Keratinocyte (primary cell): Measurements from ENCODE around the gene POLD3. TPM values are rescaled to one million over a fixed set of nuclear protein-coding genes. Genes with fewer than 3 reads are reported as not detected.

Experiments
- DNase-seq: peaks from one replicate; pipeline ENCODE4 v3.0.0-alpha.2; 2011; ENCODE audit warnings: low read depth, missing footprints, low spot score
- FAIRE-seq: peaks from 2 replicates; lab custom pipeline; 2011; peaks lifted over from hg19 to GRCh38; lab: Jason Lieb, UNC
- H2AFZ ChIP-seq: 2 replicates; pipeline ENCODE4 v1.6.0; 2012; ENCODE audit warnings: low read length, control low read depth, inconsistent platforms; ENCODE audit not compliant: control insufficient read depth
- H3K27ac ChIP-seq: 2 replicates; pipeline ENCODE4 v1.5.1; 2011; ENCODE audit warnings: low read length; ENCODE audit not compliant: control insufficient read depth, insufficient read depth
- H3K27me3 ChIP-seq: 3 replicates; pipeline ENCODE4 v1.6.0; 2011; ENCODE audit warnings: low read length; ENCODE audit not compliant: control insufficient read depth, insufficient read depth; ENCODE audit errors: extremely low read depth
- H3K36me3 ChIP-seq, 2 experiments: 2 replicates in 1 of 2; 3 replicates in 1 of 2; pipeline ENCODE4 v1.5.1; 2011; ENCODE audit warnings: low read length in 2 of 2, mild to moderate bottlenecking in 1 of 2; ENCODE audit not compliant: control insufficient read depth in 2 of 2, insufficient read depth in 2 of 2; ENCODE audit errors: extremely low read depth in 1 of 2
- H3K4me1 ChIP-seq: 3 replicates; pipeline ENCODE4 v1.5.1; 2011; ENCODE audit warnings: low read length; ENCODE audit not compliant: control insufficient read depth, insufficient read depth; ENCODE audit errors: extremely low read depth
- H3K4me2 ChIP-seq: 3 replicates; pipeline ENCODE4 v1.6.0; 2011; ENCODE audit warnings: low read depth, low read length; ENCODE audit not compliant: control insufficient read depth, insufficient read depth; ENCODE audit errors: extremely low read depth
- H3K4me3 ChIP-seq, 3 experiments: fragments of 200-600 bp in 1 of 3; sonication (generic) in 1 of 3; 2 replicates in 2 of 3; 3 replicates in 1 of 3; pipeline ENCODE4 v1.5.1; 2011 to 2016; ENCODE audit warnings: low read length in 3 of 3, mild to moderate bottlenecking in 3 of 3, control low read depth in 2 of 3, inconsistent platforms in 1 of 3, low read depth in 1 of 3, mixed read lengths in 1 of 3, mixed run types in 1 of 3, moderate library complexity in 1 of 3; ENCODE audit not compliant: control insufficient read depth in 2 of 3, insufficient read depth in 2 of 3; ENCODE audit errors: extremely low read depth in 1 of 3
- H3K79me2 ChIP-seq: 2 replicates; pipeline ENCODE4 v1.6.0; 2012; ENCODE audit warnings: low read length; ENCODE audit not compliant: control insufficient read depth, insufficient read depth
- H3K9ac ChIP-seq: 3 replicates; pipeline ENCODE4 v1.6.0; 2011; ENCODE audit warnings: low read length; ENCODE audit not compliant: control insufficient read depth, insufficient read depth; ENCODE audit errors: extremely low read depth
- H3K9me1 ChIP-seq: 3 replicates; pipeline ENCODE4 v1.6.0; 2011; ENCODE audit warnings: low read length; ENCODE audit not compliant: control insufficient read depth, insufficient read depth; ENCODE audit errors: extremely low read depth
- H3K9me3 ChIP-seq: 2 replicates; pipeline ENCODE4 v1.5.1; 2012; ENCODE audit warnings: low read depth, low read length; ENCODE audit not compliant: control insufficient read depth
- H4K20me1 ChIP-seq: 3 replicates; pipeline ENCODE4 v1.6.0; 2011; ENCODE audit warnings: low read length; ENCODE audit not compliant: control insufficient read depth, insufficient read depth; ENCODE audit errors: extremely low read depth
- EZH2 ChIP-seq: IDR thresholded peaks from one replicate; pipeline ENCODE4 v1.6.1; 2012; ENCODE audit warnings: inconsistent platforms, mild to moderate bottlenecking, low read length, moderate library complexity
- dilution Hi-C: fragments of 300-500 bp; cut with MboI; formaldehyde crosslinking; loops from one replicate; pipeline ENCODE4 v1.7.0; 2020; ENCODE audit warnings: low sequenced_read_pairs; ENCODE audit not compliant: extremely low pct_ligation_motif_present
- polyA plus RNA-seq, 5 experiments: library from polyadenylated mRNA; depleted of rRNA in 3 of 5; stranded (reverse) in 3 of 5; stranded (forward) in 1 of 5; unstranded in 1 of 5; fragments of >200 nt; gene quantifications; 1 replicate in 1 of 5; 2 replicates in 3 of 5; 3 replicates in 1 of 5; pipeline versions ENCODE4 v1.2.1 to v1.2.3, GENCODE V29; 2011 to 2012; ENCODE audit warnings: missing spikeins in 2 of 5, low read depth in 1 of 5, low replicate concordance in 1 of 5
- TF ChIP-seq, protein P1 (sequence below), 3 experiments: IDR thresholded peaks in 1 of 3; conservative IDR thresholded peaks in 1 of 3; optimal IDR thresholded peaks in 1 of 3; 2 replicates in 2 of 3; 3 replicates in 1 of 3; pipeline versions ENCODE3 to v1.5.1; 2011; ENCODE audit warnings: low read length in 3 of 3, mild to moderate bottlenecking in 3 of 3, moderate library complexity in 2 of 3, control low read depth in 1 of 3, inconsistent platforms in 1 of 3; ENCODE audit not compliant: insufficient read depth in 2 of 3; ENCODE audit errors: extremely low read depth in 1 of 3

Gene POLD3
- polyA plus RNA-seq, 1 donor (not counting 4 experiments of a cell fraction or from before 2014, with no cell fraction given) = 16.7 TPM

DNA sequence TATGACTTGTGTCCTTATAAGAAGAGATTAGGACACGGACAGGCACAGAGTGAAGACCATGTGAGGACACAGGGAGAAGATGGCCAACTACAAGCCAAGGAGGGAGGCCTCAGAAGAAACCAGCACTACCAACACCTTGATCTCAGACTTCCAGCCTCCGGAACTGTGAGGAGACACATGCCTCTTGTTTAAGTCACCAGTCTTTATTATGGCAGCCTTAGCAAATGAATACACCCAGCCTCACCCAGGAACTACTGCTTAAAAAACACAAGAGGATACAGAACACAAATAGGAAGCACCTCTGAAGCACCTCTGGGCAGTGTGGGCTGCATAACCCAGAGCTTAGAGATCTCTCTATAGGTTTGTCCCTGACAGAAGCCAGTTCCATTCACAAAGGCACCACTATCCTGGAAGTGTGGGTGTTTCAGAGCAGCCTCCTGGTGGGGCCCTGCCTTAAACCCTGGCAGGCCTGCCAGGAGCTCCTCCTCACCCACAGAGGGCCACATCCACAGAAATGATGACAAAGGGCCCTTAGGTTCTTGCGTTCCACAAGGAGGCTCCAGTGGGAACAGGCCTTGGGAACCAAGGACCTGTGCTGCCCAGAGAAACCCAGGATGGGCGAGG, 80.1 kb downstream of the POLD3 start:
- Histone ChIP-seq H2AFZ (no peak overlapping the region), H3K4me1 (no peaks in the 10 kb centered on the region), H3K4me2 (no peak overlapping the region), H3K27me3 (no peaks in the 10 kb centered on the region), H3K27ac (no peak overlapping the region), H3K4me3 (no peak overlapping the region), H4K20me1 (no peaks in the 10 kb centered on the region), H3K9me1 (no peaks in the 10 kb centered on the region), H3K9ac (no peak overlapping the region), H3K79me2 (no peaks in the 10 kb centered on the region), H3K36me3 (no peaks in the 10 kb centered on the region), H3K9me3 (no peaks in the 10 kb centered on the region)
- no peak for FAIRE-seq
- TF ChIP-seq, protein P1, sequence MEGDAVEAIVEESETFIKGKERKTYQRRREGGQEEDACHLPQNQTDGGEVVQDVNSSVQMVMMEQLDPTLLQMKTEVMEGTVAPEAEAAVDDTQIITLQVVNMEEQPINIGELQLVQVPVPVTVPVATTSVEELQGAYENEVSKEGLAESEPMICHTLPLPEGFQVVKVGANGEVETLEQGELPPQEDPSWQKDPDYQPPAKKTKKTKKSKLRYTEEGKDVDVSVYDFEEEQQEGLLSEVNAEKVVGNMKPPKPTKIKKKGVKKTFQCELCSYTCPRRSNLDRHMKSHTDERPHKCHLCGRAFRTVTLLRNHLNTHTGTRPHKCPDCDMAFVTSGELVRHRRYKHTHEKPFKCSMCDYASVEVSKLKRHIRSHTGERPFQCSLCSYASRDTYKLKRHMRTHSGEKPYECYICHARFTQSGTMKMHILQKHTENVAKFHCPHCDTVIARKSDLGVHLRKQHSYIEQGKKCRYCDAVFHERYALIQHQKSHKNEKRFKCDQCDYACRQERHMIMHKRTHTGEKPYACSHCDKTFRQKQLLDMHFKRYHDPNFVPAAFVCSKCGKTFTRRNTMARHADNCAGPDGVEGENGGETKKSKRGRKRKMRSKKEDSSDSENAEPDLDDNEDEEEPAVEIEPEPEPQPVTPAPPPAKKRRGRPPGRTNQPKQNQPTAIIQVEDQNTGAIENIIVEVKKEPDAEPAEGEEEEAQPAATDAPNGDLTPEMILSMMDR (optimal IDR thresholded peaks at IDR 0.05 in 1 of 3, IDR thresholded peaks at IDR 0.05 in 1 of 3, conservative IDR thresholded peaks at IDR 0.05 in 1 of 3; ENCODE audit: extremely low read depth in 1 of 3, insufficient read depth in 2 of 3, low read length in 3 of 3) = no peak
- dilution Hi-C loops = no loop called here
- DNase-seq = no peak

DNA sequence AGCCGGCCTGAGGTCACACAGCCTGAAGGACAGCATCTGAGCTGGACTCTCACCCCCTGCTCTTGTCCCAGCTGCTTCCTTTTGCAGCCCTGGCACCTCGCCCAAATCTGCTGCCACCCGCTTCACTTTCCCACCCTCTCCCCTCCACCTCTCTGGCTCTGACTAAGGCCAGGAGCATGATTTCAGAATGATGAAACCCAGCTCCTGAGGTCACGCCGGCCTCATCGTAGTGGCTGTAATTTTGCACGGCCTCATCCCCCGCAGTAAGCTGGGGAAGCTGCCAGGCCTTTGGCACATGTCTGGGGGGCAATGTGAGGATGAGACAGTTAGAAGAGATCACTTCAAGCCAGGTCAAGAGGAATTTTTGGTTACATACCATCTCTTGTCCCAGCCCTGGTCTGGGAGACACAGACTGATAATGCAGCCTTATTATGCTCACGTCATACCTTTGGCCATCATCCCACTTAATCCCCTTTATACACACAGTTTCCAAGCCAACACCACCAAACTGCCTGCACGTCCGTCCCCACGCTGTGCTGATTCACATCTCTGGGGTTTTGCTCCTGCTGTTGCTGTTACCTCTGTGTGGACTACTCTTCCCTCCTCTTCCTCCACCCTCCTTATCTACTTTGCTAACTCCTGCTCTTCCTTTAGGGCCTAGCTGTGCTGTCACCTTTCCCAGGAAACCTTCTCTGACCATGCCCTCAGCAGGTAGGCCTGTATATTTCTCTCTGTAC, 80.7 kb downstream of the POLD3 start:
- no peaks in the 10 kb centered on the region for H3K4me1 ChIP-seq
- H3K9me3 ChIP-seq = no peaks in the 10 kb centered on the region
- FAIRE-seq (no peak), DNase-seq (no peak)
- no peak overlapping the region for H3K4me3 ChIP-seq
- H3K9ac ChIP-seq = no peak overlapping the region
- no peaks in the 10 kb centered on the region for H4K20me1 ChIP-seq
- no peak overlapping the region for H3K4me2 ChIP-seq
- H3K36me3 ChIP-seq = no peaks in the 10 kb centered on the region
- no peaks in the 10 kb centered on the region for H3K27me3 ChIP-seq
- H3K27ac ChIP-seq = no peak overlapping the region
- no peaks in the 10 kb centered on the region for H3K79me2 ChIP-seq
- H2AFZ ChIP-seq = no peak overlapping the region
- H3K9me1 ChIP-seq = no peaks in the 10 kb centered on the region
- no peak for TF ChIP-seq EZH2
- TF ChIP-seq, protein P1 (optimal IDR thresholded peaks at IDR 0.05 in 1 of 3, IDR thresholded peaks at IDR 0.05 in 1 of 3, conservative IDR thresholded peaks at IDR 0.05 in 1 of 3; ENCODE audit: extremely low read depth in 1 of 3, insufficient read depth in 2 of 3, low read length in 3 of 3) = no peak
- dilution Hi-C loops = no loop called here
